Ovary (tissue), 3 donors: ENCODE data around the gene GRM8.

Source experiments
- EP300 ChIP-seq: sonication (generic); formaldehyde crosslinking; IDR thresholded peaks from one replicate; pipeline ENCODE4 v1.6.1; 2017; ENCODE audit warnings: antibody characterized with exemption
- POLR2A ChIP-seq: fragments of 450-650 bp; IDR thresholded peaks from one replicate; pipeline ENCODE4 v1.6.1; 2017; ENCODE audit warnings: antibody characterized with exemption, mild to moderate bottlenecking, moderate library complexity
- TF ChIP-seq, protein P1 (sequence below), 3 donors: fragments of 450-650 bp in 2 of 3; fragments of 200-600 bp in 1 of 3; IDR thresholded peaks; one replicate each; pipeline versions ENCODE4 v1.5.1 to v1.8.0; 2016 to 2022; ENCODE audit warnings: antibody characterized with exemption in 3 of 3, mild to moderate bottlenecking in 1 of 3
- donor health status: DM: no; HTN: no; CAD: no.

DNA sequence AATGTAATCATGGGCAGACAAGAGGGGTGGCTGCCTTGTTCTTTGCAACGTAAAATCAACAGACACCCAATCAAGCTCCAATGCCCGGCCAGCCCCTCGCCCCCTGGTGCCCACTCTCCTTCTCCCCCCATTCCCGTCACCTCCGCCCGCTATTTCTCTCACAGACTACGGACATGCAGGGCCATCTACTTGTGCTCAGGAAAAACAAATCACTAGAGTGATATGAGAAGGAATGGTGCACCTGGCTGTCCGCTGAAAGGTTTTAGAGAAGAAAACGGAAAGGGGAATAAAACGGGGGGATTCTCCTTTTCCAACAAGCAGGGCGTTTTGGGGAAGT lies 396 bp downstream of the GRM8 start:
- TF ChIP-seq, protein P1, sequence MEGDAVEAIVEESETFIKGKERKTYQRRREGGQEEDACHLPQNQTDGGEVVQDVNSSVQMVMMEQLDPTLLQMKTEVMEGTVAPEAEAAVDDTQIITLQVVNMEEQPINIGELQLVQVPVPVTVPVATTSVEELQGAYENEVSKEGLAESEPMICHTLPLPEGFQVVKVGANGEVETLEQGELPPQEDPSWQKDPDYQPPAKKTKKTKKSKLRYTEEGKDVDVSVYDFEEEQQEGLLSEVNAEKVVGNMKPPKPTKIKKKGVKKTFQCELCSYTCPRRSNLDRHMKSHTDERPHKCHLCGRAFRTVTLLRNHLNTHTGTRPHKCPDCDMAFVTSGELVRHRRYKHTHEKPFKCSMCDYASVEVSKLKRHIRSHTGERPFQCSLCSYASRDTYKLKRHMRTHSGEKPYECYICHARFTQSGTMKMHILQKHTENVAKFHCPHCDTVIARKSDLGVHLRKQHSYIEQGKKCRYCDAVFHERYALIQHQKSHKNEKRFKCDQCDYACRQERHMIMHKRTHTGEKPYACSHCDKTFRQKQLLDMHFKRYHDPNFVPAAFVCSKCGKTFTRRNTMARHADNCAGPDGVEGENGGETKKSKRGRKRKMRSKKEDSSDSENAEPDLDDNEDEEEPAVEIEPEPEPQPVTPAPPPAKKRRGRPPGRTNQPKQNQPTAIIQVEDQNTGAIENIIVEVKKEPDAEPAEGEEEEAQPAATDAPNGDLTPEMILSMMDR (IDR thresholded peaks at IDR 0.05): no peak
- TF ChIP-seq POLR2A (no peak), EP300 (no peak)
